ENCODE results near the gene ZNF345. TPM values are rescaled to one million over a fixed set of nuclear protein-coding genes. Genes with fewer than 3 reads are reported as not detected.

ZNF345 gene
- total and polyA plus RNA-seq, 2 of the 8 experiments (the other 6 are each of a cell fraction or from before 2014, with no cell fraction given), result 3.2 to 5.1 TPM

DNA sequence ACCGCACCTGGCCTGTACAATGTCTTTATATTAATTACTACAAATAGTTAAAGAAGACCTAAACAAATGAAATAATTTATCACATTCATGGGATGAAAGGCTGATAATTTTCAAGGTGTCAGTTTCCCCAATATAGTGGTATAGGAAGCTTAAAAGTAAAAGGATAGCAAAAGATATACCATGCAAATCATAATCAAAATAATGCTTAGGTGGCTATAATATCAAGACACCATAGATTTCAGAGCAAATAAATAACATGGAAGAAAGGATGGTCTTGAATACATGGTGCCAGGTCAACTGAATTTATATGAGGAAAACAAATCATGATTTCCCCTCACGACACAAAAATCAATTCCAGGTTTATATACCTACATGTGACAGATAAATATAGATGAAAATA lies 17.2 kb upstream of the ZNF345 start:
- ChIA-PET CTCF (ENCODE audit: partially characterized antibody) (interaction anchor here (0.6 kb wide), 1 partner anchor 68 kb away, joined by 3 read pairs; no protein-coding TSS in a partner anchor), POLR2A (ENCODE audit: partially characterized antibody) (interaction anchor here (1.1 kb wide), 1 partner anchor 260 kb away, joined by 3 read pairs; the partner anchor contains the start of gene ZNF529)
- Histone ChIP-seq H3K36me3 (ENCODE audit: control insufficient read depth in 2 of 4, insufficient read depth in 4 of 4, low read length in 3 of 4) (peaks cover 0 to 27% (median 5%) of the 10 kb centered on the region in 4 experiments; a peak in 4 of 8 replicates), H3K27me3 (replicated peaks in 1 of 4; ENCODE audit: control insufficient read depth in 3 of 4, extremely low read depth in 1 of 4, insufficient read depth in 3 of 4, low read length in 3 of 4) (peaks cover 0 to 1% (median 0%) of the 10 kb centered on the region in 4 experiments; a peak in 1 of 7 replicates), H4K91ac (replicated peaks; ENCODE audit: insufficient read length, low read length) (no peak overlapping the region), H3K9ac (replicated peaks in 1 of 4; ENCODE audit: extremely low read depth in 1 of 4, low read depth in 3 of 4, low read length in 3 of 4) (no peak overlapping the region), H3K23ac (ENCODE audit: insufficient read length) (no peak overlapping the region), H2BK12ac (ENCODE audit: low read depth, low read length) (no peak overlapping the region), H3K56ac (replicated peaks; ENCODE audit: insufficient read length, low read depth, low read length) (no peak overlapping the region), H2AFZ (ENCODE audit: low read length) (no peak overlapping the region), H4K20me1 (replicated peaks in 1 of 2; ENCODE audit: control insufficient read depth in 1 of 2, insufficient read depth in 2 of 2, low read length in 2 of 2) (no peaks in the 10 kb centered on the region), H2BK15ac (ENCODE audit: low read length) (no peak overlapping the region), H3K23me2 (ENCODE audit: low read depth, low read length) (peaks cover 6% of the 10 kb centered on the region), H3K18ac (ENCODE audit: extremely low read depth, low read length) (no peak overlapping the region), H3K27ac (ENCODE audit: low read depth, low read length) (no peak overlapping the region), H3K4me3 (ENCODE audit: extremely low read depth in 1 of 4, insufficient read depth in 2 of 4, low read depth in 3 of 4, low read length in 4 of 4) (no peak overlapping the region), H4K5ac (ENCODE audit: insufficient read length, low read depth, low read length) (no peak overlapping the region), H2AK5ac (ENCODE audit: low read depth, low read length) (no peak overlapping the region), H3K4ac (replicated peaks; ENCODE audit: insufficient read length, low read depth, low read length) (no peak overlapping the region), H2BK5ac (ENCODE audit: low read depth, low read length) (no peak overlapping the region), H2BK120ac (replicated peaks; ENCODE audit: low read depth, low read length) (no peak overlapping the region), H3K79me1 (ENCODE audit: low read depth, low read length) (no peaks in the 10 kb centered on the region; the same call in 1 of the 2 replicates), H3K9me3 (ENCODE audit: insufficient read depth in 2 of 2, low read depth in 1 of 2, low read length in 1 of 2) (peaks cover 32 to 36% of the 10 kb centered on the region in 2 experiments), H3K4me1 (replicated peaks in 1 of 4; ENCODE audit: control insufficient read depth in 3 of 4, insufficient read depth in 4 of 4, low read length in 3 of 4) (0 out of 7 replicates have a peak, but pooled peaks cover 0 to 2% (median 0%) of the 10 kb centered on the region in 4 experiments), H4K8ac (ENCODE audit: extremely low read depth, insufficient read depth, low read length) (no peak overlapping the region), H3K14ac (ENCODE audit: insufficient read length) (no peak overlapping the region), H3K79me2 (ENCODE audit: control insufficient read depth in 1 of 2, insufficient read depth in 2 of 2, low read length in 2 of 2) (peaks cover 0 to 9% of the 10 kb centered on the region in 2 experiments; a peak in 1 of 4 replicates), H3K4me2 (ENCODE audit: insufficient read depth in 1 of 2, low read depth in 2 of 2, low read length in 2 of 2) (no peak overlapping the region), H2BK20ac (ENCODE audit: low read length) (no peak overlapping the region)
- WGBS, 2 experiments (ENCODE audit: extremely low coverage in 1 of 2, insufficient coverage in 1 of 2, insufficient read length in 1 of 2, insufficient replicate concordance in 2 of 2, low coverage in 1 of 2, low lambda C conversion rate in 2 of 2, missing lambda C conversion rate in 1 of 2), result 97% methylated on average over 2 of the region's 2 CpGs; no CpG with 5 or more reads in 1 of the 2 experiments
- DNase-seq (ENCODE audit: low read depth in 1 of 2, low spot score in 2 of 2), result no peak
- no peak for FAIRE-seq
- no peak for TF ChIP-seq SP1 (IDR thresholded peaks at IDR 0.05; ENCODE audit: low read depth, low read length)
- no peak for TF ChIP-seq SAP30 (IDR thresholded peaks at IDR 0.05; ENCODE audit: insufficient read depth, insufficient replicate concordance, low read length)
- TF ChIP-seq BCL11A (IDR thresholded peaks at IDR 0.05; ENCODE audit: low read depth in 2 of 2, low read length in 2 of 2), result no peak
- TF ChIP-seq TCF12 (IDR thresholded peaks at IDR 0.05; ENCODE audit: low read depth, low read length), result no peak
- no peak for TF ChIP-seq RBBP5 (IDR thresholded peaks at IDR 0.05; ENCODE audit: borderline replicate concordance, low read depth, low read length)
- TF ChIP-seq SP2 (IDR thresholded peaks at IDR 0.05; ENCODE audit: low read length), result no peak
- TF ChIP-seq POLR2AphosphoS5 (IDR thresholded peaks at IDR 0.05; ENCODE audit: low read depth, low read length), result no peak
- TF ChIP-seq JUN (IDR thresholded peaks at IDR 0.05; ENCODE audit: low read depth, low read length), result no peak
- no peak for TF ChIP-seq SUZ12 (IDR thresholded peaks at IDR 0.05; ENCODE audit: low read length)
- TF ChIP-seq RXRA (IDR thresholded peaks at IDR 0.05; ENCODE audit: insufficient read depth, low read depth, low read length), result no peak
- TF ChIP-seq, protein P1, sequence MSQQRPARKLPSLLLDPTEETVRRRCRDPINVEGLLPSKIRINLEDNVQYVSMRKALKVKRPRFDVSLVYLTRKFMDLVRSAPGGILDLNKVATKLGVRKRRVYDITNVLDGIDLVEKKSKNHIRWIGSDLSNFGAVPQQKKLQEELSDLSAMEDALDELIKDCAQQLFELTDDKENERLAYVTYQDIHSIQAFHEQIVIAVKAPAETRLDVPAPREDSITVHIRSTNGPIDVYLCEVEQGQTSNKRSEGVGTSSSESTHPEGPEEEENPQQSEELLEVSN (IDR thresholded peaks at IDR 0.05), result no peak
- TF ChIP-seq ZNF274 (IDR thresholded peaks at IDR 0.05; ENCODE audit: borderline replicate concordance, extremely low read depth, low read length), result no peak

Data from H1 (cell line).